Ishikawa (cell line): ENCODE measurements around the gene RIIAD1.

Experiments used
- FOXM1 ChIP-seq: IDR thresholded peaks from 2 replicates; pipeline ENCODE4 v1.6.1; 2012; ENCODE audit warnings: low read depth, borderline replicate concordance
- NFIC ChIP-seq: IDR thresholded peaks from 2 replicates; pipeline ENCODE4 v1.6.1; 2012
- RAD21 ChIP-seq: IDR thresholded peaks from 2 replicates; pipeline ENCODE4 v1.6.1; 2012; ENCODE audit warnings: low read depth
- TAF1 ChIP-seq: IDR thresholded peaks from 2 replicates; pipeline ENCODE4 v1.6.1; 2012; ENCODE audit warnings: low read depth, mild to moderate bottlenecking
- TCF12 ChIP-seq: IDR thresholded peaks from 2 replicates; pipeline ENCODE4 v1.6.1; 2012; ENCODE audit warnings: low read depth
- YY1 ChIP-seq: IDR thresholded peaks from 2 replicates; pipeline ENCODE4 v1.6.1; 2012; ENCODE audit warnings: low read depth

DNA sequence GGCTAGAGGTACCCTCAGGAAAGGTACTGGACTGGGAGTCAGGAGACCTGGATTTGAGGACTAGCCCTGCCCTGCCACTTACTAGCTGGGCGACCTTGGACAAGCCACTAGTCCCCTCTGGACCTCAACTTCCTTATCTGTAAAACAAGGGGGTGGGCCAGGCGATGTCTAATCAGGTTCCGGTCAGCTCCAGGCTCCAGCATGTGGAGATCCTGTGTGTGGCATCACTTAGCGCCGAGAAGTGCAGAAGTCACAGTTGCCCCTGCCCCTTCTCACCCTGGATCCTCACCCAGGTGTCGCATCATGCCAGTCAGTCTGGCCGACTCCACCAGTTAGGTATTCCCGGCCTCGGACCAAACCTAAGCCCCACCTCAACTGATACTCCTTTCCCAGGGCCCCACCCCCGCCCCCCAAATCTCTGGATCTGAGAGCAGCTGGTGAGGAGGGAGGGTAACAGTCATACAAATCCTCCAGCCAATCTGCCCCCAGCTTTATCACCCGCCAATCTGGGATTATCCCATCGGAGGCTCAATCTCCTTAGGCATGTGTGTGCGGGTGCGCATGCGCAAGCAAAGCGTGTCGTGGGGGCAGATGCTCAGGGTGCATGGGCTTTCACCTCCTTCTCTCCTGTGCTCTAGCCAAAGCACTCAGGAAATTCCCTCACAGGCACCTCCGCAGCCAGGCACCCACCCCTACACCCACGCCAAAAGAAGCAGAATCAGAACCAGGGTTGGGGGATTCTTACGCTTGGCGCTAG, 10.1 kb upstream of the RIIAD1 start:
- no peak for TF ChIP-seq TCF12
- no peak for TF ChIP-seq RAD21
- TF ChIP-seq TAF1 = no peak
- TF ChIP-seq YY1 = no peak
- TF ChIP-seq NFIC = no peak
- TF ChIP-seq FOXM1 = no peak
